Right cardiac atrium (tissue), 5 donors: ENCODE results near the gene COX17. TPM values are rescaled to one million over a fixed set of nuclear protein-coding genes. Genes with fewer than 3 reads are reported as not detected.
A peak's percentile ranks its signal among the peaks of the same experiment; 100 is the strongest.

Experiments
- ATAC-seq, 2 donors: fragments of 200-7000 bp; cut with Tn5 transposase; one replicate each; pipeline versions ENCODE4 v1.8.0 to v1.9.1; 2020; ENCODE audit warnings: moderate library complexity in 2 of 2, mild to moderate bottlenecking in 1 of 2
- DNase-seq, 3 donors: peaks; one replicate each; pipeline ENCODE4 v3.0.0-alpha.2; 2020
- H3K27ac ChIP-seq: one replicate; pipeline ENCODE4 v1.5.1; 2013; ENCODE audit warnings: mild to moderate bottlenecking, low read length, control low read depth, moderate library complexity
- H3K27me3 ChIP-seq: one replicate; pipeline ENCODE4 v1.6.1; 2013; ENCODE audit not compliant: control insufficient read depth, insufficient read depth
- H3K4me1 ChIP-seq: one replicate; pipeline ENCODE4 v1.6.1; 2013; ENCODE audit warnings: low read length; ENCODE audit not compliant: control insufficient read depth, insufficient read depth
- H3K4me3 ChIP-seq: one replicate; pipeline ENCODE4 v1.5.1; 2013; ENCODE audit warnings: low read length, control low read depth
- H3K9me3 ChIP-seq: one replicate; pipeline ENCODE4 v1.6.1; 2013; ENCODE audit warnings: low read length; ENCODE audit not compliant: control insufficient read depth
- WGBS: extraction: QIAGEN DNeasy Blood & Tissue Kit; methylation state at CpG from one replicate; pipeline ENCODE4 v1.1.7; 2013; 5-methylcytosine and 5-hydroxymethylcytosine counted together
- intact Hi-C, 4 donors: fragments of 100-400 bp; cut with DNase I; formaldehyde crosslinking; loops; one replicate each; pipeline versions ENCODE4 v1.11.0 to v1.14.0; 2022 to 2023
- long read RNA-seq, 4 donors: library from polyadenylated mRNA; unstranded; transcript quantifications; one replicate each; pipeline ENCODE4 v2.0.0, GENCODE V29; 2020 to 2021
- polyA plus RNA-seq: library from polyadenylated mRNA; stranded (reverse); fragments of 200-250 nt; gene quantifications from one replicate; pipeline ENCODE4 v1.2.3, GENCODE V29; 2013
- total RNA-seq, 4 donors: library from RNA; stranded (reverse); fragmentation: NEBNext Ultra II Directional; extraction: Animal tissue kit (Norgen Biotek cat#: 25700); gene quantifications; one replicate each; pipeline ENCODE4 v1.2.1, GENCODE V29; 2021
- donor health status: healthy with polysubstance abuse.
- donor health status: DM: no; HTN: yes; CAD: no.
- donor health status: DM: no; HTN: no; CAD: no.
- donor health status: DM: no; HTN: yes; CAD: no; lungs with severe emphysema.
- donor health status: DM: yes; HTN: yes; CAD: no.

The COX17 gene
- total RNA-seq (100 to 1,000 TPM; 108 to 138 (median 132) TPM), polyA plus RNA-seq (622 TPM)
- long read RNA-seq, donor 1, transcript COX17-201 (3 exons, 684 nt), result major isoform, 74 of 83 reads
- long read RNA-seq, donor 1, partial matches to known transcripts, result 0 of 83 reads
- long read RNA-seq, donor 1, other reads (novel, unspliced or antisense), result 4 of 83 reads
- long read RNA-seq, donor 2, transcript COX17-201 (3 exons, 684 nt), result major isoform, 85 of 90 reads
- long read RNA-seq, donor 2, partial matches to known transcripts, result 0 of 90 reads
- long read RNA-seq, donor 2, other reads (novel, unspliced or antisense), result 2 of 90 reads
- long read RNA-seq, donor 3, transcript COX17-201 (3 exons, 684 nt), result major isoform, 23 of 31 reads
- long read RNA-seq, donor 3, partial matches to known transcripts, result 1 of 31 reads
- long read RNA-seq, donor 3, other reads (novel, unspliced or antisense), result 2 of 31 reads
- long read RNA-seq, donor 4, transcript COX17-201 (3 exons, 684 nt), result major isoform, 65 of 67 reads
- long read RNA-seq, donor 4, partial matches to known transcripts, result 0 of 67 reads
- long read RNA-seq, donor 4, other reads (novel, unspliced or antisense), result 2 of 67 reads

GRCh38 chr3:119676771-119677640 lies at the start of gene COX17:
TSS of gene COX17 (minus strand) at chr3:119677406. CDS start at chr3:119677310, 96 bp downstream.
- Histone ChIP-seq H3K4me1 (peaks cover 3% of the 10 kb centered on the region), H3K27me3 (no peaks in the 10 kb centered on the region), H3K9me3 (no peaks in the 10 kb centered on the region), H3K27ac (peak within 1 kb of the TSS; percentile 100), H3K4me3 (peak within 1 kb of the TSS; percentile 69)
- under 1% methylated on average over 53 of the region's 54 CpGs for WGBS
- ATAC-seq (peak; percentile 93 to 94), DNase-seq (peak; percentile 95 to 97 (median 96))
- intact Hi-C loops, result loop anchor here in 2 of 4 donors (10.0 kb wide), 1 partner anchor 72 kb away; no protein-coding TSS in a partner anchor

- Histone ChIP-seq H3K9me3 (no peaks in the 10 kb centered on the region), H3K4me3 (no peak overlapping the region), H3K27ac (no peak overlapping the region), H3K4me1 (no peaks in the 10 kb centered on the region), H3K27me3 (no peaks in the 10 kb centered on the region)
- 78% methylated on average over 2 of the region's 2 CpGs for WGBS
- DNase-seq, result no peak
- no peak for ATAC-seq
- intact Hi-C loops, result no loop called here
Observed at GRCh38 chr3:119726909-119727308, 49.7 kb upstream of the COX17 start.

GRCh38 chr3:119723022-119723421 lies 45.8 kb upstream of the COX17 start:
- Histone ChIP-seq H3K4me1 (no peaks in the 10 kb centered on the region), H3K27me3 (no peaks in the 10 kb centered on the region), H3K27ac (no peak overlapping the region), H3K9me3 (no peaks in the 10 kb centered on the region), H3K4me3 (no peak overlapping the region)
- 44% methylated on average over 2 of the region's 2 CpGs for WGBS
- intact Hi-C loops, result no loop called here
- DNase-seq (no peak), ATAC-seq (no peak)

GRCh38 chr3:119717520-119717919 lies 40.3 kb upstream of the COX17 start:
- no peaks in the 10 kb centered on the region for H3K27me3 ChIP-seq
- intact Hi-C loops, result no loop called here
- DNase-seq (no peak), ATAC-seq (no peak)
- no peaks in the 10 kb centered on the region for H3K4me1 ChIP-seq
- H3K4me3 ChIP-seq, result no peak overlapping the region
- H3K9me3 ChIP-seq, result no peaks in the 10 kb centered on the region
- H3K27ac ChIP-seq, result no peak overlapping the region
- WGBS, result 81% methylated on average over 5 of the region's 5 CpGs

- H3K27ac ChIP-seq, result no peak overlapping the region
- no peaks in the 10 kb centered on the region for H3K9me3 ChIP-seq
- WGBS, result 85% methylated on average over 3 of the region's 3 CpGs
- no peak overlapping the region for H3K4me3 ChIP-seq
- intact Hi-C loops, result no loop called here
- DNase-seq (no peak), ATAC-seq (peak in 1 of 2 donors; percentile 24)
- H3K27me3 ChIP-seq, result no peaks in the 10 kb centered on the region
- no peaks in the 10 kb centered on the region for H3K4me1 ChIP-seq
Observed at GRCh38 chr3:119716998-119717397, 39.8 kb upstream of the COX17 start.

- Histone ChIP-seq H3K27ac (no peak overlapping the region), H3K4me3 (no peak overlapping the region), H3K9me3 (no peaks in the 10 kb centered on the region), H3K4me1 (no peaks in the 10 kb centered on the region), H3K27me3 (no peaks in the 10 kb centered on the region)
- DNase-seq, result no peak
- ATAC-seq, result no peak
- intact Hi-C loops, result no loop called here
- 96% methylated on average over 2 of the region's 2 CpGs for WGBS
Observed at GRCh38 chr3:119715105-119715504, 37.9 kb upstream of the COX17 start.

- no peak overlapping the region for H3K4me3 ChIP-seq
- WGBS, result 76% methylated on average over 8 of the region's 8 CpGs
- intact Hi-C loops, result no loop called here
- no peaks in the 10 kb centered on the region for H3K4me1 ChIP-seq
- no peaks in the 10 kb centered on the region for H3K27me3 ChIP-seq
- ATAC-seq, result no peak
- no peak overlapping the region for H3K27ac ChIP-seq
- no peaks in the 10 kb centered on the region for H3K9me3 ChIP-seq
- no peak for DNase-seq
Observed at GRCh38 chr3:119703820-119704531, 26.8 kb upstream of the COX17 start.

- ATAC-seq, result peak; percentile 100
- Histone ChIP-seq H3K27me3 (no peaks in the 10 kb centered on the region), H3K4me1 (no peaks in the 10 kb centered on the region), H3K9me3 (no peaks in the 10 kb centered on the region), H3K27ac (no peak within 1 kb of the TSS), H3K4me3 (peak within 1 kb of the TSS; percentile 34)
- WGBS, result 8% methylated on average over 59 of the region's 59 CpGs
- intact Hi-C loops, result no loop called here
- DNase-seq, result peak; percentile 97 to 99 (median 99)
Observed at GRCh38 chr3:119702530-119703527, 25.6 kb upstream of the COX17 start, which contains the start of gene CFAP91. TSS of gene CFAP91 (plus strand) at chr3:119703022. CDS start at chr3:119703099, 77 bp downstream.

- DNase-seq (no peak), ATAC-seq (no peak)
- no peaks in the 10 kb centered on the region for H3K27me3 ChIP-seq
- WGBS, result 90% methylated on average over 22 of the region's 22 CpGs
- no peaks in the 10 kb centered on the region for H3K4me1 ChIP-seq
- no peak overlapping the region for H3K4me3 ChIP-seq
- intact Hi-C loops, result no loop called here
- H3K27ac ChIP-seq, result no peak overlapping the region
- no peaks in the 10 kb centered on the region for H3K9me3 ChIP-seq
Observed at GRCh38 chr3:119700920-119701734, 23.9 kb upstream of the COX17 start.
